Activated CD4-positive, alpha-beta memory T cell treated with anti-CD3 and anti-CD28 coated beads, Interleukin-2, amount 10 ng/mL, durations not matched to agents 7 days and 5 days (primary cell): ENCODE data around the gene FRG2. TPM values are rescaled to one million over a fixed set of nuclear protein-coding genes. Genes with fewer than 3 reads are reported as not detected.
"Not testable (repeated sequence)": the region's sequence is repeated elsewhere in the genome, so short reads cannot be mapped to it uniquely, and the experiment has no call there.

Source experiments
- CTCF ChIA-PET: fragments of 350-600 bp; sonication (Branson Sonifier 250); formaldehyde crosslinking; loops from one replicate; lab custom pipeline; 2021; ENCODE audit warnings: antibody characterized with exemption, inconsistent platforms; lab: Charles Lee
- POLR2A ChIA-PET: fragments of 350-600 bp; sonication (Branson Sonifier 250); formaldehyde crosslinking; loops from one replicate; lab custom pipeline; 2021; ENCODE audit warnings: antibody characterized with exemption; lab: Charles Lee
- DNase-seq: peaks from one replicate; pipeline ENCODE4 v3.0.0-alpha.2; 2020
- H3K27ac Mint-ChIP-seq: one replicate; pipeline ENCODE4 v1.8.0; 2021; ENCODE audit warnings: mild to moderate bottlenecking, mixed read lengths
- H3K27me3 Mint-ChIP-seq: one replicate; pipeline ENCODE4 v1.8.0; 2021; ENCODE audit warnings: mixed read lengths
- H3K36me3 Mint-ChIP-seq: one replicate; pipeline ENCODE4 v1.8.0; 2021; ENCODE audit warnings: low read depth, mixed read lengths
- H3K4me1 Mint-ChIP-seq: one replicate; pipeline ENCODE4 v1.8.0; 2021; ENCODE audit warnings: mixed read lengths
- H3K4me3 Mint-ChIP-seq: one replicate; pipeline ENCODE4 v1.8.0; 2021; ENCODE audit warnings: mild to moderate bottlenecking, mixed read lengths
- H3K9me3 Mint-ChIP-seq: one replicate; pipeline ENCODE4 v1.8.0; 2021; ENCODE audit warnings: mixed read lengths
- total RNA-seq, 2 experiments: library from RNA; stranded (reverse); gene quantifications; one replicate each; pipeline ENCODE4 v1.2.3, GENCODE V29; 2021

FRG2 gene
- not detected for total RNA-seq

GRCh38 chr4:190027156-190027555 lies at the start of gene FRG2:
Gene FRG2 (minus strand): TSS chr4:190027256. CDS start chr4:190027204, 52 bp downstream.
- H3K27me3 Mint-ChIP-seq, CTCF ChIA-PET, POLR2A ChIA-PET, DNase-seq, H3K27ac Mint-ChIP-seq, H3K36me3 Mint-ChIP-seq, H3K9me3 Mint-ChIP-seq, H3K4me3 Mint-ChIP-seq, H3K4me1 Mint-ChIP-seq: not testable (repeated sequence)

GRCh38 chr4:190068351-190068750 lies 41.3 kb upstream of the FRG2 start:
- CTCF ChIA-PET, DNase-seq, H3K27me3 Mint-ChIP-seq, H3K4me3 Mint-ChIP-seq, H3K4me1 Mint-ChIP-seq, H3K9me3 Mint-ChIP-seq, H3K27ac Mint-ChIP-seq, POLR2A ChIA-PET, H3K36me3 Mint-ChIP-seq: not testable (repeated sequence)

DNA sequence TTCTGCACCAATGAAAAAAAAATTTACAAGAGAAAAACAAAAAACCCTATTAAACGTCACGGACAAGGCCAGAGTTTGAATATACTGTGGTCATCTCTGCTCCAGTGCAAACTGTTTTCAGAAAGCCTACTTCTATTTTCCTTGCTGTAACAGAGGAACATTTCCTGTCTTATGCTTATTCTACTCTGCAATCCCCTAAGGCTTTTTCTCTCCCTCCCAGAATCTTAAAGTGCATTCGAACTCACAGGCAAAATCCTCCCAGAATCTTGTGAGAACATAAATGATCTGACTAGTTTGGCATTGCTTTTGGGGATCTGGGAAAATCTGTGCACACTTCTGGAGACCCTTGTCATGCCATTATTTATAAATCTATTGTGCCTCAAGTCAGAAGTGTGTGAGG lies 37.7 kb upstream of the FRG2 start:
- H3K4me1 Mint-ChIP-seq, DNase-seq, H3K9me3 Mint-ChIP-seq, H3K4me3 Mint-ChIP-seq, H3K27me3 Mint-ChIP-seq, CTCF ChIA-PET, H3K36me3 Mint-ChIP-seq, H3K27ac Mint-ChIP-seq, POLR2A ChIA-PET: not testable (repeated sequence)

GRCh38 chr4:190064342-190064741 lies 37.3 kb upstream of the FRG2 start, which contains the start of gene DBET:
Gene DBET (plus strand): TSS chr4:190064502.
- DNase-seq, CTCF ChIA-PET, H3K4me1 Mint-ChIP-seq, H3K27me3 Mint-ChIP-seq, POLR2A ChIA-PET, H3K36me3 Mint-ChIP-seq, H3K9me3 Mint-ChIP-seq, H3K4me3 Mint-ChIP-seq, H3K27ac Mint-ChIP-seq: not testable (repeated sequence)

DNA sequence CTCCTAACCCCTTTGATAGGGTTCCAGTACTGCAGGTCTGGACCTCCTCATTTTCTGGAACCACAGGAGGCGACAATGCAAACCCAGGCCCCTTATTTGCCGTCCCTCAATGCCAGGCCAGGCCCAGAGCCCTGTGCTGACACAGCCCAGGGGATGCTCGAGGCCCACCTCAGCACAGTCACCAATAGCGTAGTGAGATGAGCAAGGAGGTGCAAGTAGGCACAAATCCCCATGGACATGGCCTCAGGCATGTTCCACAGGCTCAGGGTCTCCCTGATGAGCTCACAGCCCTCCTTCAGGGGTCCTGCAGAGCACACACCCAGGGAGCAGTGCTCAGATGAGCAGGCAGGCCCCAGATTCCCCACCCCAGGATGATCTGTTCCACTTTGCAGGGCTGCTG lies 31.9 kb upstream of the FRG2 start:
- H3K4me3 Mint-ChIP-seq, H3K4me1 Mint-ChIP-seq, H3K9me3 Mint-ChIP-seq, DNase-seq, H3K27ac Mint-ChIP-seq, H3K27me3 Mint-ChIP-seq, H3K36me3 Mint-ChIP-seq, POLR2A ChIA-PET, CTCF ChIA-PET: not testable (repeated sequence)

DNA sequence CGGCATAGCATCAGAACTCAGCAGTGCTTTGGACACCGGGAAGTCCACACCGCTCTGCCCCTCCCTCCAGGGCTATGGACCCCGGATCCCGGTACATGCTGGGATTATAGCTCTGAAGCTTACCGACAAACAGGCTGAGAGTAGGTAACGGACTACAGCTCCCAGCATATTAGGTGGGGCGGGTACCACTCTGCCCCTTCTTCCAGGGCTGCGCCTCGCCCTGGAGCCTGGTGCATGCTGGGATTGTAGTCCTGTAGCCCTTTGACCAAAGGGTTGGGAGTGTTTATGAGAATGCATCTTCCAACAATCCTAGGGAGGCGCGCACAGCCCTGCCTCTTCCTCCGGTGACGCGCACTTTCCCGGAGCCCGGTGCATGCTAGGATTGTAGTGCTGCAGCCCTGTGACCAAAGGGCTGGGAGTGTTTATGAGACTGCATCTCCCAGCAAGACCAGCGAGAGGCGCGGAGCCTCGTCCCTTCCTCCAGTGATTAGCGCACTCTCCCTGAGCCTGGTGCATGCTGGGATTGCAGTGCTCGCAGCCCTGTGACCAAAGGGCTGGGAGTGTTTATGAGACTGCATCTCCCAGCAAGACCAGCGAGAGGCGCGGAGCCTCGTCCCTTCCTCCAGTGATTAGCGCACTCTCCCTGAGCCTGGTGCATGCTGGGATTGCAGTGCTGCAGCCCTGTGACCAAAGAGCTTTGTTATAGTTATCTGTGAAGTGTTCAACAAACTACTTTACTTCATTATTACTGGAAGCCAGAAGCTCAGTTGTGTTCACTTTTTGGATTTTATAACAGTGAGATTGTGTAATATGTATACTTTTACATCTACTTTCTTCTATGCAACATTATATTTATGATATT lies 22.6 kb upstream of the FRG2 start:
- H3K27ac Mint-ChIP-seq, DNase-seq, H3K36me3 Mint-ChIP-seq, H3K9me3 Mint-ChIP-seq, H3K4me3 Mint-ChIP-seq, H3K27me3 Mint-ChIP-seq, CTCF ChIA-PET, H3K4me1 Mint-ChIP-seq, POLR2A ChIA-PET: not testable (repeated sequence)

DNA sequence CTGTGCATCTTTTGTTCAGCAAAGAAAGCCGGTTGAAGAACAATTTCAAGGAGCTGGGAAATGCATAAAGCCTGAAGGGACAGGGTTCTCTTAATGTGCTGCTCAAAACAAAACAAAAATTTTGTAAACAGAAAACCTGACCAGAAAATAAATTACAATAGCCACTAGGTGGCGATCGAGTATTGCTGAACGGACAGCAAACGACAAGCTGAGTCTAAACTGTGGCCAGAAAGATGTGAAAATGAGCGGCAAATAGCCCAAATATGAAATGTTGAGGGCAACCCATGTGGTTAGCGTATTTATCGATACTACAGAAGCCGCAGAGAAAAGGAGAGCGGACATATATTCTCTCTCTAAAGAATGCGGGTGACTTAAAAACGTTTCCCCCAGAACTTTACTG lies 20.6 kb upstream of the FRG2 start:
- POLR2A ChIA-PET, H3K27ac Mint-ChIP-seq, H3K4me3 Mint-ChIP-seq, H3K9me3 Mint-ChIP-seq, H3K4me1 Mint-ChIP-seq, H3K27me3 Mint-ChIP-seq, DNase-seq, H3K36me3 Mint-ChIP-seq, CTCF ChIA-PET: not testable (repeated sequence)

- H3K36me3 Mint-ChIP-seq, DNase-seq, H3K9me3 Mint-ChIP-seq, H3K27ac Mint-ChIP-seq, H3K4me3 Mint-ChIP-seq, POLR2A ChIA-PET, H3K4me1 Mint-ChIP-seq, CTCF ChIA-PET, H3K27me3 Mint-ChIP-seq: not testable (repeated sequence)
Observed at GRCh38 chr4:190040873-190041272, 13.8 kb upstream of the FRG2 start.

- H3K4me1 Mint-ChIP-seq, DNase-seq, CTCF ChIA-PET, POLR2A ChIA-PET, H3K9me3 Mint-ChIP-seq, H3K36me3 Mint-ChIP-seq, H3K27ac Mint-ChIP-seq: not testable (repeated sequence)
- H3K4me3 Mint-ChIP-seq, result peak overlapping the region; percentile 43
- H3K27me3 Mint-ChIP-seq, result peaks cover 16% of the 10 kb centered on the region
Observed at GRCh38 chr4:190037704-190038388, 10.8 kb upstream of the FRG2 start.

DNA sequence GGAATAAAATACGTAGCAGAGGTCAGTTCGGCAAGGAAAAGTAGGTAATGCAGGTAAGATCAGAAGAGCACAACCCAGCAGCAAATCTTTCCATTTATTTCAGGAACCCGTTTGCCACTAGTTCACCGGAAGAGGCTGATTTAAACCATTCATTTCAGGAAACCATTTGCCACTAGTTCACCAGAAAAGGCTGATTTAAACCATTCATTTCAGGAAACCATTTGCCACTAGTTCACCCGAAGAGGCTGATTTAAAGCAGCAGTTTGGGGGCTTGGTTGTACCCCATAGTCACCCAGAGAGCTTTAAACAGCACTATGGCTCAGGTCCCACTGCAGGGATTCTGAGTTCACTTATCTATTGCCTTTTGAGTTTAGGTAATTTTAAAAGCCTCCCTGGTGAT lies 4.2 kb upstream of the FRG2 start:
- CTCF ChIA-PET, DNase-seq, H3K36me3 Mint-ChIP-seq, H3K4me3 Mint-ChIP-seq, H3K9me3 Mint-ChIP-seq, POLR2A ChIA-PET, H3K27ac Mint-ChIP-seq, H3K4me1 Mint-ChIP-seq: not testable (repeated sequence)
- peaks cover 10% of the 10 kb centered on the region for H3K27me3 Mint-ChIP-seq

DNA sequence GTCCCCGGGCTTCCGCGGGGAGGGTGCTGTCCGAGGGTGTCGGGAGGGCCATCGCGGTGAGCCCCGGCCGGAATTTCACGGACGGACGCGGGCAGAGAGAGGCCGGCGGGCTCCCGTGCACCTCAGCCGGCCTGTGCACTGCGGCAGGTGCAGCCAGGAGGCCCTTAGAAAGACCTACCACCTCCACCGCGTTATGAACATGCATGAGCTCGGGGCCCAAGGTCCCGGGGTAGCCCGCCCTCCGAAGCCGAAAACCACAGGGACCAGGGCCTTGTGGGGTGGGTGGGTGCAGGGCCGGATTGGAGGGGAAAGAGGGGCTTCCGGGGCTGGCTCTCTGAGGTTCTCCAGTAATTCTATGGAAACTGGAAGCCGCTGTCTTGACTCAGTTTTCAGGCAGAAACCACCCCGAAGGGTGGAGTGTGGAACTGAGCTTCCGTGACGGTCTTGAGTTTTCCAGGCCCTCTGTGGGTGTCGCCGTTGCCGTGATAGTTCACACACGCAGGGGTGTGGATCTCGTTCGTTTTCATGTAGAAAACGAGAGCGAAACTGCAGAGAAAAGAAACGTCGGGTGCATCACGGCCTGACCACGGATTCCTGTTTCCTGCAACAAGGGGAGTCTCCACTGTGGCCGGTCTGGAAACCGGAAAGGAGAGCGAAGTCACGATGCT lies 4.3 kb downstream of the FRG2 start:
- peak overlapping the region; percentile 56 for H3K27ac Mint-ChIP-seq
- H3K4me1 Mint-ChIP-seq, result peaks cover 23% of the 10 kb centered on the region
- H3K4me3 Mint-ChIP-seq, result peak overlapping the region; percentile 59
- H3K27me3 Mint-ChIP-seq, result peaks cover 34% of the 10 kb centered on the region
- POLR2A ChIA-PET, CTCF ChIA-PET, DNase-seq, H3K9me3 Mint-ChIP-seq: not testable (repeated sequence)
- H3K36me3 Mint-ChIP-seq, result peaks cover 11% of the 10 kb centered on the region

DNA sequence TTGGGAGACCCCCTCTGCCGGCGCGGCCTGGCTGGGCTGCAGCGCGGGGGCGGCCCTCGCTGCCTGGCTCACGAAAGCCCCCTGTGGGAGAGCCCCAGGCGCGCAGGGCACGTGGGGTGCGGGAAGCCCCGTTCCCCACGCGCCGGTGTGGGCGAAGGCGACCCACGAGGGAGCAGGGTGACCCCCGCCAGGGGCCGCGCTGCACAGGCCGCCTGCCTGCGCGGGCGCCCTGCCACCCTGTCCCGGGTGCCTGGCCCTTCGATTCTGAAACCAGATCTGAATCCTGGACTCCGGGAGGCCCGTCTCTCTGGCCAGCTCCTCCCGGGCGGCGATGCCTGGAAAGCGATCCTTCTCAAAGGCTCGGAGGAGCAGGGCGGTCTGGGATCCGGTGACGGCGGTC lies 5.1 kb downstream of the FRG2 start:
- Mint-ChIP-seq H3K36me3 (peaks cover 11% of the 10 kb centered on the region), H3K27me3 (peaks cover 38% of the 10 kb centered on the region), H3K4me1 (peaks cover 24% of the 10 kb centered on the region)
- DNase-seq, CTCF ChIA-PET, H3K27ac Mint-ChIP-seq, H3K9me3 Mint-ChIP-seq, H3K4me3 Mint-ChIP-seq, POLR2A ChIA-PET: not testable (repeated sequence)
